Measurements from ENCODE around the gene KCTD4.

DNA sequence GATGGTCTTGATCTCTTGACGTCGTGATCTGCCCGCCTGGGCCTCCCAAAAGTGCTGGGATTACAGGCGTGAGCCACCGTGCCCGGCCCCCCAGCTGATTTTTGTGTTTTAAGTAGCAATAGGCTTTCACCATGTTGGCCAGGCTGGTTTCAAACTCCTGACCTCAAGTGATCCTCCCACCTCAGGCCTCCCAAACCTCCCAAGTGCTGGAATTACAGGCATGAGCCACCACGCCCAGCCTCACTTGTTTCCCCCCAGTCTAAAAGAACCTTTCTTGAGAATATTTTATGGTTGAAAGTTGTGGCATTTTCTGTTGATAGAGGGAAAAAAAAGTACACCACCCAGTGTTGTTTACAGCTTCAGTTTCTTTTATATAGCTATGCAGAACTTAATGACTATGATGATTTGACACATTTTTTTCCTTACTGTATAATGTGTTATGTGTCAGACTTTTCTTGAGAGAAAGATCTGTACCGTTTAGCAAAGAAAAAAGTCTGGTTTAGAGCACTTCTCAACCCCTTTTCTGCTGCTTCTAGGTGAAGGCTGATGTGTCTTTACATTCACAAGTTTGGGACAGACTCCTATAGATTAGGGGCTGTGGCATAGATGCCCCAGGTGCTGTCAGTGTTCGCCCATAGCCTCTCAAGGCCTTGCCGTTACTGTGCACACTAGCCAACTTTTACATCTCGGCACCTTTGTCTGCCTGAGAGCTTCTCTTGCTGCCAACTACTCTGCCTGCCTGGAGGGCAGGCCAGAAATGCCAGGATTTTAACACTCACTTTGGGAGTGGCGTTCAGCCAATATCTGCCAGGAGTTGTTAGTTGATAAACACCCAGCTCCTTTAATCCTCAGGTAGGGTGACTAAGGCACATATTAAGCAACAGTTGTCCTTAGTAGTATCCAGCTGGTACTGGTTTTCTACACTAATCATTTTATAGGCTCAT is 33.0 kb downstream of the KCTD4 start:
- TF ChIP-seq, protein P1, sequence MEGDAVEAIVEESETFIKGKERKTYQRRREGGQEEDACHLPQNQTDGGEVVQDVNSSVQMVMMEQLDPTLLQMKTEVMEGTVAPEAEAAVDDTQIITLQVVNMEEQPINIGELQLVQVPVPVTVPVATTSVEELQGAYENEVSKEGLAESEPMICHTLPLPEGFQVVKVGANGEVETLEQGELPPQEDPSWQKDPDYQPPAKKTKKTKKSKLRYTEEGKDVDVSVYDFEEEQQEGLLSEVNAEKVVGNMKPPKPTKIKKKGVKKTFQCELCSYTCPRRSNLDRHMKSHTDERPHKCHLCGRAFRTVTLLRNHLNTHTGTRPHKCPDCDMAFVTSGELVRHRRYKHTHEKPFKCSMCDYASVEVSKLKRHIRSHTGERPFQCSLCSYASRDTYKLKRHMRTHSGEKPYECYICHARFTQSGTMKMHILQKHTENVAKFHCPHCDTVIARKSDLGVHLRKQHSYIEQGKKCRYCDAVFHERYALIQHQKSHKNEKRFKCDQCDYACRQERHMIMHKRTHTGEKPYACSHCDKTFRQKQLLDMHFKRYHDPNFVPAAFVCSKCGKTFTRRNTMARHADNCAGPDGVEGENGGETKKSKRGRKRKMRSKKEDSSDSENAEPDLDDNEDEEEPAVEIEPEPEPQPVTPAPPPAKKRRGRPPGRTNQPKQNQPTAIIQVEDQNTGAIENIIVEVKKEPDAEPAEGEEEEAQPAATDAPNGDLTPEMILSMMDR (IDR thresholded peaks at IDR 0.05; ENCODE audit: insufficient read depth, low read depth, low read length): no peak
- TF ChIP-seq EZH2 (IDR thresholded peaks at IDR 0.05; ENCODE audit: insufficient read depth, low read length): no peak
